H1 (cell line): ENCODE measurements around the gene EXT2. TPM values are rescaled to one million over a fixed set of nuclear protein-coding genes. Genes with fewer than 3 reads are reported as not detected.

Source experiments
- BCL11A ChIP-seq, 2 experiments: IDR thresholded peaks; one replicate each; pipeline ENCODE4 v1.6.1; 2011; ENCODE audit warnings: low read depth in 2 of 2, low read length in 2 of 2, mild to moderate bottlenecking in 2 of 2
- SIN3A ChIP-seq, 2 experiments: IDR thresholded peaks in 1 of 2; conservative IDR thresholded peaks in 1 of 2; 2 replicates each; pipeline ENCODE4 v1.6.1; 2011 to 2012; ENCODE audit warnings: low read length in 2 of 2, improper control_type of control experiment in 1 of 2, low read depth in 1 of 2, mild to moderate bottlenecking in 1 of 2
- TEAD4 ChIP-seq: IDR thresholded peaks from 2 replicates; pipeline ENCODE4 v1.6.1; 2012; ENCODE audit warnings: low read depth, low read length, inconsistent platforms, mixed read lengths
- polyA plus RNA-seq, 7 experiments: library from polyadenylated mRNA; depleted of rRNA in 3 of 7; stranded (reverse) in 5 of 7; unstranded in 2 of 7; fragments of >200 nt in 5 of 7; fragments of 200-250 nt in 2 of 7; gene quantifications; 1 replicate in 5 of 7; 2 replicates in 1 of 7; 4 replicates in 1 of 7; pipeline versions ENCODE4 v1.2.1 to v1.2.3, GENCODE V29; 2011 to 2013; ENCODE audit warnings: missing spikeins in 2 of 7, mixed read lengths in 2 of 7
- total RNA-seq: library from RNA; stranded (reverse); fragmentation: NEBNext Ultra II Directional; extraction: Animal tissue kit (Norgen Biotek cat#: 25700); gene quantifications from 2 replicates; pipeline ENCODE4 v1.2.1, GENCODE V29; 2021

Gene EXT2
- total and polyA plus RNA-seq, 2 of the 8 experiments (the other 6 are each of a cell fraction or from before 2014, with no cell fraction given): 29.8 to 42.8 TPM

DNA sequence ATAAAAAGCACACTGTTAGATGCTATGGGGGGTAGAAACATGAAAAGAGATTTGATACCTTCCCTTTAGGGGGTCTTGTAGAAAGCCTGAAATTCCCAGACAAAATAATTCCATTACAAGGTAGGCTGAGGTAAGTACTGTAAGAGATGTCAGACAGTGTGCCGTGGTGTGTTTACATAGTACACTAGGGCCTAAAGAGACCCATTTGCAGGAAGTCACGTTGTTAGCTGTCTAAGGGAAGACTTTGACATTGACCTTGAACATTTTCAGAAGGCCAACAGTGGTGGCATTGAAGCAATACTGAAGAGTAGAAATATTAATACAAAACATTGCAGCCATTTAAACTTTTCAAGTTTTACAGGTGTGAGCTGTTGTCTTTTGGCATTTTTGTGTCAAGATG is 30.8 kb downstream of the EXT2 start (continued):
- TF ChIP-seq SIN3A (conservative IDR thresholded peaks at IDR 0.05 in 1 of 2, IDR thresholded peaks at IDR 0.05 in 1 of 2; ENCODE audit: low read depth in 1 of 2, low read length in 2 of 2): no peak
- no peak for TF ChIP-seq BCL11A (IDR thresholded peaks at IDR 0.05; ENCODE audit: low read depth in 2 of 2, low read length in 2 of 2)
- no peak for TF ChIP-seq TEAD4
